HepG2 (cell line): ENCODE measurements around the gene NGF. TPM values are rescaled to one million over a fixed set of nuclear protein-coding genes. Genes with fewer than 3 reads are reported as not detected.

Source experiments
- ATAC-seq: fragments of 200-7000 bp; cut with Tn5 transposase; 3 replicates; pipeline ENCODE4 v1.9.1; 2020; ENCODE audit warnings: mild to moderate bottlenecking, moderate library complexity
- BruUV-seq: library from RNA; stranded (reverse); fragments of 400-500 nt; replicated peaks from 2 replicates; lab custom pipeline; 2021; lab: Mats Ljungman, UMichigan
- CTCF ChIA-PET: fragments of 300-600 bp; formaldehyde crosslinking; extraction: SDS; loops from one replicate; lab custom pipeline; 2021; ENCODE audit warnings: low total read pairs, inconsistent platforms, low intra/inter-chr PET ratio; lab: Yijun Ruan, JAX
- POLR2A ChIA-PET: fragments of 350-600 bp; sonication (Branson Sonifier 250); formaldehyde crosslinking; loops from one replicate; lab custom pipeline; 2020; ENCODE audit warnings: antibody characterized with exemption, inconsistent platforms; lab: Yijun Ruan, JAX
- DNase-seq: peaks from one replicate; pipeline ENCODE4 v3.0.0-alpha.2; 2015; ENCODE audit warnings: low spot score
- FAIRE-seq: peaks from 3 replicates; lab custom pipeline; 2011; peaks lifted over from hg19 to GRCh38; lab: Jason Lieb, UNC
- H2AFZ ChIP-seq: one replicate; pipeline ENCODE4 v1.6.1; 2011; ENCODE audit warnings: low read length, inconsistent platforms
- H3K27ac ChIP-seq: fragments of 300-600 bp; 3 replicates; pipeline ENCODE4 v1.8.0; 2011; ENCODE audit warnings: mixed run types, mild to moderate bottlenecking, mixed read lengths, low read length, inconsistent platforms; ENCODE audit not compliant: insufficient read depth; ENCODE audit errors: extremely low read length
- H3K27me3 ChIP-seq, 2 experiments: fragments of 200-600 bp in 1 of 2; 2 replicates in 1 of 2; 3 replicates in 1 of 2; pipeline versions ENCODE4 v1.6.0 to v1.8.0; 2011; ENCODE audit warnings: low read length in 2 of 2, mild to moderate bottlenecking in 2 of 2, moderate library complexity in 2 of 2, inconsistent platforms in 1 of 2; ENCODE audit not compliant: insufficient read depth in 2 of 2, control insufficient read depth in 1 of 2
- H3K36me3 ChIP-seq, 2 experiments: fragments of 200-600 bp in 1 of 2; replicated peaks in 1 of 2; 2 replicates in 1 of 2; 3 replicates in 1 of 2; pipeline versions ENCODE4 v1.5.1 to v1.8.0; 2011; ENCODE audit warnings: low read length in 2 of 2, inconsistent platforms in 1 of 2; ENCODE audit not compliant: insufficient read depth in 2 of 2, control insufficient read depth in 1 of 2
- H3K4me1 ChIP-seq: 2 replicates; pipeline ENCODE4 v1.5.1; 2012; ENCODE audit warnings: low read length, inconsistent platforms; ENCODE audit not compliant: insufficient read depth
- H3K4me2 ChIP-seq: 2 replicates; pipeline ENCODE4 v1.6.0; 2011; ENCODE audit warnings: low read depth, low read length, inconsistent platforms
- H3K4me3 ChIP-seq, 3 experiments: fragments of 200-600 bp in 1 of 3; sonication (generic), shearing (Covaris generic) in 1 of 3; replicated peaks in 1 of 3; 2 replicates each; pipeline ENCODE4 v1.5.1; 2011 to 2016; ENCODE audit warnings: low read length in 3 of 3, inconsistent platforms in 2 of 3, low read depth in 2 of 3, mild to moderate bottlenecking in 2 of 3, control low read depth in 1 of 3, mixed read lengths in 1 of 3; ENCODE audit not compliant: insufficient read depth in 1 of 3
- H3K79me2 ChIP-seq: one replicate; pipeline ENCODE4 v1.6.1; 2011; ENCODE audit warnings: low read length, inconsistent platforms; ENCODE audit not compliant: insufficient read depth
- H3K9ac ChIP-seq: 2 replicates; pipeline ENCODE4 v1.6.0; 2011; ENCODE audit warnings: mild to moderate bottlenecking, low read depth, low read length, inconsistent platforms; ENCODE audit not compliant: insufficient read depth
- H3K9me3 ChIP-seq: 2 replicates; pipeline ENCODE4 v1.5.1; 2012; ENCODE audit warnings: mild to moderate bottlenecking, low read length
- H4K20me1 ChIP-seq: 2 replicates; pipeline ENCODE4 v1.6.0; 2011; ENCODE audit warnings: inconsistent platforms, mild to moderate bottlenecking, low read length, moderate library complexity; ENCODE audit not compliant: insufficient read depth
- GABPA ChIP-seq, 2 experiments: IDR thresholded peaks; 2 replicates each; pipeline ENCODE4 v1.6.1; 2011 to 2016; ENCODE audit warnings: low read depth in 2 of 2, low read length in 1 of 2, missing biosample characterization in 1 of 2, missing genetic modification characterization in 1 of 2
- IRF1 ChIP-seq: sonication (generic); formaldehyde crosslinking; IDR thresholded peaks from 2 replicates; pipeline ENCODE4 v1.4.0; 2020; ENCODE audit warnings: low read depth, mild to moderate bottlenecking, missing genetic modification reagents
- KDM3A ChIP-seq: IDR thresholded peaks from 2 replicates; pipeline ENCODE4 v1.6.1; 2018; ENCODE audit warnings: low read depth, missing compliant biosample characterization
- MYC ChIP-seq: sonication (generic); formaldehyde crosslinking; IDR thresholded peaks from 2 replicates; pipeline ENCODE4 v1.9.0; 2021; ENCODE audit warnings: missing genetic modification reagents, borderline replicate concordance
- ONECUT2 ChIP-seq: sonication (generic); formaldehyde crosslinking; IDR thresholded peaks from 2 replicates; pipeline ENCODE4 v1.4.0; 2020; ENCODE audit warnings: missing genetic modification reagents
- SMARCC2 ChIP-seq: fragments of 450-650 bp; IDR thresholded peaks from 2 replicates; pipeline ENCODE4 v1.6.1; 2017; ENCODE audit warnings: antibody characterized with exemption, mild to moderate bottlenecking
- ZFP36L2 ChIP-seq: sonication (generic); formaldehyde crosslinking; IDR thresholded peaks from 2 replicates; pipeline ENCODE4 v1.4.0; 2020; ENCODE audit warnings: missing genetic modification reagents
- ZHX1 ChIP-seq: sonication (generic); formaldehyde crosslinking; IDR thresholded peaks from 2 replicates; pipeline ENCODE4 v1.8.1; 2022; ENCODE audit warnings: low read depth, mild to moderate bottlenecking, missing genetic modification reagents
- ZNF331 ChIP-seq: sonication (generic); formaldehyde crosslinking; IDR thresholded peaks from 2 replicates; pipeline ENCODE4 v1.4.0; 2020; ENCODE audit warnings: missing genetic modification reagents
- ZNF337 ChIP-seq: sonication (generic); formaldehyde crosslinking; IDR thresholded peaks from 2 replicates; pipeline ENCODE4 v1.5.1; 2020; ENCODE audit warnings: missing genetic modification reagents, low read depth, mild to moderate bottlenecking, borderline replicate concordance
- ZNF33A ChIP-seq: sonication (generic); formaldehyde crosslinking; IDR thresholded peaks from 2 replicates; pipeline ENCODE4 v1.5.1; 2020; ENCODE audit warnings: missing genetic modification reagents, mild to moderate bottlenecking, moderate library complexity, borderline replicate concordance
- WGBS: methylation state at CpG from one replicate; pipeline ENCODE4 v1.1.6; 2017; ENCODE audit warnings: low lambda C conversion rate; 5-methylcytosine and 5-hydroxymethylcytosine counted together
- in situ Hi-C: cut with HindIII; loops from 2 replicates; pipeline ENCODE4 v1.10.0; 2017; ENCODE audit warnings: low pct_unique_long_range_greater_than_20kb; ENCODE audit not compliant: extremely low pct_ligation_motif_present
- intact Hi-C: fragments of 100-400 bp; cut with micrococcal nuclease; formaldehyde crosslinking; loops from one replicate; pipeline ENCODE4 v1.10.0; 2022; ENCODE audit not compliant: unreplicated experiment
- polyA plus RNA-seq, 8 experiments: library from polyadenylated mRNA; depleted of rRNA in 3 of 8; stranded (reverse) in 7 of 8; unstranded in 1 of 8; fragments of >200 nt; fragmentation: Illumina TruSeq in 4 of 8; extraction: Trizol in 4 of 8; gene quantifications; 2 replicates each; pipeline versions ENCODE4 v1.2.1 to v1.2.3, GENCODE V29; 2011 to 2016; ENCODE audit warnings: low read depth in 4 of 8, missing spikeins in 1 of 8, mixed read lengths in 1 of 8; ENCODE audit not compliant: insufficient read depth in 1 of 8
- total RNA-seq, 5 experiments: library from RNA; depleted of rRNA; stranded (reverse); fragments of >200 nt; fragmentation: Illumina TruSeq; extraction: Trizol; gene quantifications; 2 replicates each; pipeline ENCODE4 v1.2.3, GENCODE V29; 2016; ENCODE audit warnings: low read depth in 1 of 5
- TF ChIP-seq, protein P1 (sequence below): sonication (generic); formaldehyde crosslinking; IDR thresholded peaks from 2 replicates; pipeline ENCODE4 v1.4.0; 2020; ENCODE audit warnings: missing genetic modification reagents
- TF ChIP-seq, protein P2 (sequence below), 2 experiments: sonication (generic) in 1 of 2; formaldehyde crosslinking in 1 of 2; IDR thresholded peaks; 2 replicates each; pipeline versions ENCODE4 v1.4.0 to v1.6.1; 2016 to 2020; ENCODE audit warnings: borderline replicate concordance in 1 of 2, low read depth in 1 of 2, mild to moderate bottlenecking in 1 of 2, missing genetic modification reagents in 1 of 2

NGF gene
- total and polyA plus RNA-seq, 2 of the 13 experiments (the other 11 are each of a cell fraction or from before 2014, with no cell fraction given): not detected

DNA sequence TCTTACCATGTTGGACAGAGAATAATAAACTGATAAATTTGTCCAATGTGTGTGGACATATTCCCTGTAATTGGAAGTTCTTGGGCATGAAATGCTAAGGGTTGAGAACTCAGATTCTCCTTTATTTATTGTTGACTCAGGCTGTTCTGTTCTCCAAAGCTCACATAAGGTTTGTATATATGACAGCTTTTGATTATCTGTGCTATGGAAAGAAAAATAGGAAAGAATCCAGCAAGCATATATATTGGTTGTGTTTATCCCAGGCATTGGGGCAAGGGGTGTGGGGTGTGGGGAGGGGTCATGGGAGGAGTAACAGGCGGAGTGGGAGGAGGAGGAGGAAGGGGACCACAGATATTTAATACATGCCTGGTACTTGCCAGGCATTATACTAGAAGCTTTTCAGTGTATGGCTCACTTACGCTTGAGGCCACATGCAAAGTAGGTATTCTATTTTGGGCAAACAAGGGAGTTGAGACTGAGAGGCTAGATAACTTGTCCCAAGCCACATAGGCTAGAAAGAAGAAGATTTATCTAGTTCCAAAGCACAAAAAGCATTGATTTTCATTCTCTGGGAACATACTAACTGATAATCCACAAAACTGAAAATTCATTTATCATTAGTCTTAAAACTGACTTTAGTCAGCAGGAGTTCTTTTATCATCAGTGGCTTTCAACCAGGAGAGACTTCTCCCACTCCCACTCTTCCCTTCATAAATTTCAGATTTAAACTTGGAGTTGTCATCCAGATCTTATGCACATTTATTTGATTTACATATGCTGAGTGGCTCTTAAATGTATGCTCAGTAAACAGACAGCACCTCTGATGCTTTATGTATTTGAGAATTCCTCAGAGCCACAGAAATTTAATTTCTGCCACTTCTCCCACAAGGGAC lies 27.2 kb downstream of the NGF start:
- no peak overlapping the region for H3K27ac ChIP-seq
- no peak overlapping the region for H2AFZ ChIP-seq
- H3K9me3 ChIP-seq: no peaks in the 10 kb centered on the region
- intact Hi-C loops (no loop called here), in situ Hi-C loops (no loop called here)
- ChIA-PET CTCF (no interaction called here), POLR2A (no interaction called here)
- no peak overlapping the region for H3K4me3 ChIP-seq
- no peak for FAIRE-seq
- H4K20me1 ChIP-seq: no peaks in the 10 kb centered on the region
- 31% methylated on average over 2 of the region's 2 CpGs for WGBS
- DNase-seq: no peak
- no peaks in the 10 kb centered on the region for H3K36me3 ChIP-seq
- no peak overlapping the region for H3K4me2 ChIP-seq
- no TSS peak for BruUV-seq
- ATAC-seq: no peak
- no peak overlapping the region for H3K9ac ChIP-seq
- H3K4me1 ChIP-seq: no peaks in the 10 kb centered on the region
- no peaks in the 10 kb centered on the region for H3K79me2 ChIP-seq
- no peaks in the 10 kb centered on the region for H3K27me3 ChIP-seq
- TF ChIP-seq ONECUT2 (CRISPR knock-in tag) (no peak), GABPA (IDR thresholded peaks at IDR 0.05; ENCODE audit: low read depth, low read length) (no peak), GABPA (CRISPR knock-in tag; IDR thresholded peaks at IDR 0.05; ENCODE audit: low read depth) (no peak), ZFP36L2 (no peak), MYC (no peak), KDM3A (CRISPR knock-in tag) (no peak), ZNF331 (CRISPR knock-in tag) (no peak), ZHX1 (CRISPR knock-in tag) (no peak), ZNF33A (CRISPR knock-in tag) (no peak), IRF1 (CRISPR knock-in tag) (no peak), SMARCC2 (no peak), ZNF337 (CRISPR knock-in tag) (no peak)
- TF ChIP-seq, protein P1, sequence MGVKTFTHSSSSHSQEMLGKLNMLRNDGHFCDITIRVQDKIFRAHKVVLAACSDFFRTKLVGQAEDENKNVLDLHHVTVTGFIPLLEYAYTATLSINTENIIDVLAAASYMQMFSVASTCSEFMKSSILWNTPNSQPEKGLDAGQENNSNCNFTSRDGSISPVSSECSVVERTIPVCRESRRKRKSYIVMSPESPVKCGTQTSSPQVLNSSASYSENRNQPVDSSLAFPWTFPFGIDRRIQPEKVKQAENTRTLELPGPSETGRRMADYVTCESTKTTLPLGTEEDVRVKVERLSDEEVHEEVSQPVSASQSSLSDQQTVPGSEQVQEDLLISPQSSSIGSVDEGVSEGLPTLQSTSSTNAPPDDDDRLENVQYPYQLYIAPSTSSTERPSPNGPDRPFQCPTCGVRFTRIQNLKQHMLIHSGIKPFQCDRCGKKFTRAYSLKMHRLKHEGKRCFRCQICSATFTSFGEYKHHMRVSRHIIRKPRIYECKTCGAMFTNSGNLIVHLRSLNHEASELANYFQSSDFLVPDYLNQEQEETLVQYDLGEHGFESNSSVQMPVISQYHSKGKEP (CRISPR knock-in tag): no peak
- TF ChIP-seq, protein P2, sequence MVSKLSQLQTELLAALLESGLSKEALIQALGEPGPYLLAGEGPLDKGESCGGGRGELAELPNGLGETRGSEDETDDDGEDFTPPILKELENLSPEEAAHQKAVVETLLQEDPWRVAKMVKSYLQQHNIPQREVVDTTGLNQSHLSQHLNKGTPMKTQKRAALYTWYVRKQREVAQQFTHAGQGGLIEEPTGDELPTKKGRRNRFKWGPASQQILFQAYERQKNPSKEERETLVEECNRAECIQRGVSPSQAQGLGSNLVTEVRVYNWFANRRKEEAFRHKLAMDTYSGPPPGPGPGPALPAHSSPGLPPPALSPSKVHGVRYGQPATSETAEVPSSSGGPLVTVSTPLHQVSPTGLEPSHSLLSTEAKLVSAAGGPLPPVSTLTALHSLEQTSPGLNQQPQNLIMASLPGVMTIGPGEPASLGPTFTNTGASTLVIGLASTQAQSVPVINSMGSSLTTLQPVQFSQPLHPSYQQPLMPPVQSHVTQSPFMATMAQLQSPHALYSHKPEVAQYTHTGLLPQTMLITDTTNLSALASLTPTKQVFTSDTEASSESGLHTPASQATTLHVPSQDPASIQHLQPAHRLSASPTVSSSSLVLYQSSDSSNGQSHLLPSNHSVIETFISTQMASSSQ (IDR thresholded peaks at IDR 0.05; ENCODE audit: low read depth): no peak
- TF ChIP-seq, protein P2 (CRISPR knock-in tag; IDR thresholded peaks at IDR 0.05; ENCODE audit: borderline replicate concordance): no peak
